Measurements from ENCODE around the gene ASB4.

DNA sequence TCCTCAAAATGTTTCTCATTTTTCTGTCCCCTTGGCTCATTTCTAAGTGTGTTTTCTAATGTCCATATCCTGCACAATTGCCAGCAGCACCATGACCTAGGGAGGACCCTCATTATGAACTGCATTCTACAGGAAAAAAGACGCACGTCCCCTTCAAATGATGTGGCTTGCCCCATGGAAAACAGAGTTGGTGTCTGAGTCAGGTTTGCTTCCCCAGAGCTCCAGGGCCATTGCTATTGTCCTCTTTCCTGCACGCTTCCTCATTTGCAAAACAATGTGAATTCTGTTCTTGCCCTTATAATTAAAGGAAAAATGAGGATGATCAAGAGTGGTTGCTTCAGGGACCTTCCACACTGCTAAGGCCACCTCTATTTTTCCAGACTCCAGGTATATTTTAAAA lies 14.7 kb upstream of the ASB4 start:
- TF ChIP-seq, protein P1, sequence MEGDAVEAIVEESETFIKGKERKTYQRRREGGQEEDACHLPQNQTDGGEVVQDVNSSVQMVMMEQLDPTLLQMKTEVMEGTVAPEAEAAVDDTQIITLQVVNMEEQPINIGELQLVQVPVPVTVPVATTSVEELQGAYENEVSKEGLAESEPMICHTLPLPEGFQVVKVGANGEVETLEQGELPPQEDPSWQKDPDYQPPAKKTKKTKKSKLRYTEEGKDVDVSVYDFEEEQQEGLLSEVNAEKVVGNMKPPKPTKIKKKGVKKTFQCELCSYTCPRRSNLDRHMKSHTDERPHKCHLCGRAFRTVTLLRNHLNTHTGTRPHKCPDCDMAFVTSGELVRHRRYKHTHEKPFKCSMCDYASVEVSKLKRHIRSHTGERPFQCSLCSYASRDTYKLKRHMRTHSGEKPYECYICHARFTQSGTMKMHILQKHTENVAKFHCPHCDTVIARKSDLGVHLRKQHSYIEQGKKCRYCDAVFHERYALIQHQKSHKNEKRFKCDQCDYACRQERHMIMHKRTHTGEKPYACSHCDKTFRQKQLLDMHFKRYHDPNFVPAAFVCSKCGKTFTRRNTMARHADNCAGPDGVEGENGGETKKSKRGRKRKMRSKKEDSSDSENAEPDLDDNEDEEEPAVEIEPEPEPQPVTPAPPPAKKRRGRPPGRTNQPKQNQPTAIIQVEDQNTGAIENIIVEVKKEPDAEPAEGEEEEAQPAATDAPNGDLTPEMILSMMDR (IDR thresholded peaks at IDR 0.05): no peak
- TF ChIP-seq POLR2A (IDR thresholded peaks at IDR 0.05): no peak
